ENCODE results near the gene FAM131A. TPM values are rescaled to one million over a fixed set of nuclear protein-coding genes. Genes with fewer than 3 reads are reported as not detected.
A peak's percentile ranks its signal among the peaks of the same experiment; 100 is the strongest.

FAM131A gene
- total RNA-seq, 1 donor from 2014 or later, result 13.5 TPM

DNA sequence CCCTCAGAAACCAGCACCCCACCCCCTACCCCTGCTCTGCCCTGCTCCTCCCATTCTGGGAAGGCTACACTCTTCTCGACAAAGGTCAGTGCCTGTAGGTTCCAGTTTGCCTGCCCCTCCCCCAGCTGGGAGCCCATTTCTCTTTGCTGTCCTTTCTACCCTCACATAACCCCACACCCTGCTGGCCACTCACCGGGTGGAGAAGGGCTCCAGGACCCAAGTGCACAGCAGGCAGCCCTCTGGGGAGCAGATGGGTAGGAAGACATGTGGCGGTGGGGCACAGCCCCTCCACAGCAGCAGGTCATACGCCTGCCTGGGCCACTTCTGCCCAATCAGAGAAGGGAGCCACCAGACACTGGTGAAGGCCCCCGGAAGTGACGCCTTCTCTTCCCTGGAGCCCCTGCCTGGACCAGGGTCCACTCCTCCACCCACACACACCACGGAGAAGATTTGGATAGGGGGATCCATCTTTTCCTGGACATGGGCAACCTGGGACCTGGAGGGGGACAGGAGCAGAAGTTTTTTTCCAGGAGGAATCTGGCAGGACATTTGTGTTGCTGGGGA is 40.6 kb downstream of the FAM131A start, which contains the start of gene THPO:
THPO (minus strand) TSS at position 326 of the 564 bp plus-strand sequence. CDS start 1,948 bp downstream, outside the sequence.
- no peak for DNase-seq (ENCODE audit: low spot score)

DNA sequence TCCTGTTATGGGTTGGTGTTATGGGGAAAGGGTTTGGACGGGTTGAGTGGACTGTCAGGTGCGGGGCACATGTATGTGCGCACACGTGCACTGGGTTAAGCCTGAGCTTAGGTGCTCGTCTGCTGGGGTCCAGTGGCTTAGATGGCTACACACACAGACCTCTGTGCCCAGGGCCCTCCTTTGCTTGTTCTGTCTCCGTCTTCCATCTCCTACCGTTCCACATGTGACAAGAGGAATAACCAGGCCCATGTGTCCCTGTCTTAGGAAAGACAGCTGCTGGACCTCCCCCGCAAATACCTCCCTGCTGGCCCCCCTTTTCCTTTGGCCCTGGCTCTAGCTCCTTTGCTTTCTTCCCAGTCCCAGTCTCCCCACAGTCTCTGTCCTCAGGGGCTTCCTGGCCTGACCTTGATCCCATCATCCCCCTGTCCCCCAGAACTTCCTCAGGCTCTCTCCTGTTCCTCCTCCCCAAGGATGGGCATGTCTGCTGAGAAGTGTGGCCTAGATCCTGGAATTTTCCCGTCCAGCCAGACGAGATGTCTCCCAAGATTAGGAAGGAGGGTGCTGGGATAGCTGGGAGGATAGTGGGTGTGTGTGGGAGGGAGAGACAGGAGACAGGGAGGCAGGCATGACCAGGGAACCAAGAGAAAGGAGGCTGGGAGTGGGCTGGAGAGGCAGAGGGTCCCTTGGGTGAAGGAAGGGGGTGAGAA is 41.4 kb downstream of the FAM131A start:
- no peak for DNase-seq (ENCODE audit: low spot score)

DNA sequence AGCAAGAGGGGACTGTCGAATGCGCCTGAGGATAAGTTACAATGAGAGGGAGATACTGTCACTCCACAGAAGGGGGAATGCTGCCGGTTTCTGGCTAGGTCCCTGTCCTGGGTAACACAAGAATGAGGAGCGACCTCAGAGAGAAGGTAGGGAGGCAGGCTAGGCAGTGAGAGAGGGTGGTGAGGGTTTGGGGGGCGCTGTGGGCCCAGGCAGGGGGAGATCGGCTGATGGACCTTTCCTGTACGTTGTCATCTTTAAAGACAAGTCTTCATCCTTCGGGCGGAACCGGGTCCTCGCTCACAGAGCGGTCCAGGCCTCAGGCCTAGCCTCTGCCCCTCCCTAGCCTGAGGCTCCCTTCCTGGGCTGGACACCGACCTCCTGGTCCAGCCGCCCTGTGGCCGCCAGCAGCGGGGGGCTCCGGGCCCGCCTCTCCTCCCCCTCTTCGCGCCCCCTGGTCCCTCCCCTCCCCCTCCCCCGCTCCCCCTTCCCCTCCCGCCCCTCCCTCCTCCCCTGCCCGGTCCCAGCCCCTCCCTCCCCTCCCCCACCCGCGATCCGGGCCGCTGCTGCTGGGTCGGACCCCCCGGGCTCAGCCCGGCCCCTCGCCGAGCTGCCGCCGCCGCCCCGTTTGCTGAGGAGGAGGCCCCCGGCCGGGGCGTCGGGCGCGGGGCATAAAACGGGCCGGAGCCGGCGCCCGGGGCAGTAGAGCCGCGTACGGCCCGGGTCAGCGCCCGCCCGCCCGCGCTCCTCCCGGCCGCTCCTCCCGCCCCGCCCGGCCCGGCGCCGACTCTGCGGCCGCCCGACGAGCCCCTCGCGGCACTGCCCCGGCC is 42.2 kb downstream of the FAM131A start, which contains the start of gene CHRD:
CHRD (plus strand) TSS at position 697 of the 827 bp plus-strand sequence. CDS start 265 bp downstream, outside the sequence.
- no peak for DNase-seq (ENCODE audit: low spot score)

DNA sequence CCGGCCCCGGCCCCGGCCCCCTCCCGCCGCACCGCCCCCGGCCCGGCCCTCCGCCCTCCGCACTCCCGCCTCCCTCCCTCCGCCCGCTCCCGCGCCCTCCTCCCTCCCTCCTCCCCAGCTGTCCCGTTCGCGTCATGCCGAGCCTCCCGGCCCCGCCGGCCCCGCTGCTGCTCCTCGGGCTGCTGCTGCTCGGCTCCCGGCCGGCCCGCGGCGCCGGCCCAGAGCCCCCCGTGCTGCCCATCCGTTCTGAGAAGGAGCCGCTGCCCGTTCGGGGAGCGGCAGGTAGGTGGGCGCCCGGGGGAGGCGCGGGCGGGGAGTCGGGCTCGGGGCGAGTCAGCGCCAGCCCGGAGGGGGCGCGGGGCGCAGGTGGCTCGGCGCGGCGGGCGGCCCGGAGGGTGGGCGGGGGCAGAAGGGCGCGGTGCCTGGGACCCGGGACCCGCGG is 42.8 kb downstream of the FAM131A start:
- peak; percentile 72 for DNase-seq (ENCODE audit: low spot score)

DNA sequence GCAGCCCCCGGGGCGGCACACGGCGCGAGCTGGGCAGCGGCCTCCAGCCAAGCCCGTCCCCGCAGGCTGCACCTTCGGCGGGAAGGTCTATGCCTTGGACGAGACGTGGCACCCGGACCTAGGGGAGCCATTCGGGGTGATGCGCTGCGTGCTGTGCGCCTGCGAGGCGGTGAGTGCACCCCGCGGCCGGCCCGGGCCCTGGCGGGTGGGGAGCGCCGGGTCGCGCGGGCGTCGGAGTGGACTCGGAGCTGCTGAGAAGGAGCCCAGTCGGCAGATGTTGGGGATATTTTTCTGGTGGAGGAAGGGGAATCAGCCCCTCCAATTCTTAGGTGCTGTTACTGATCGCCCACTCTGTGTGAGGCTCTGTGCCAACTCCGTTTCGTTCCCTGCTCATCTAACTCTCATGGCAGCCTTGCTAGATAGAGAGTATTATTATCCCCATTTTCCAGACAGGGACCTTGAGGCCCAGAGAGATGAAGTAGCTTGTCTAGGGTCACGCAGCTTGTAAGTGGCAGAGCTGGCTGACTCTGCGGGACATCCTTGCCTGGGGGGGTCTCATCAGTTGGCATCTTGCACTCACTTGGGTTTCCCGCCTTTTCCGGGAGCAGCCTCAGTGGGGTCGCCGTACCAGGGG is 43.3 kb downstream of the FAM131A start:
- no peak for DNase-seq (ENCODE audit: low spot score)

DNA sequence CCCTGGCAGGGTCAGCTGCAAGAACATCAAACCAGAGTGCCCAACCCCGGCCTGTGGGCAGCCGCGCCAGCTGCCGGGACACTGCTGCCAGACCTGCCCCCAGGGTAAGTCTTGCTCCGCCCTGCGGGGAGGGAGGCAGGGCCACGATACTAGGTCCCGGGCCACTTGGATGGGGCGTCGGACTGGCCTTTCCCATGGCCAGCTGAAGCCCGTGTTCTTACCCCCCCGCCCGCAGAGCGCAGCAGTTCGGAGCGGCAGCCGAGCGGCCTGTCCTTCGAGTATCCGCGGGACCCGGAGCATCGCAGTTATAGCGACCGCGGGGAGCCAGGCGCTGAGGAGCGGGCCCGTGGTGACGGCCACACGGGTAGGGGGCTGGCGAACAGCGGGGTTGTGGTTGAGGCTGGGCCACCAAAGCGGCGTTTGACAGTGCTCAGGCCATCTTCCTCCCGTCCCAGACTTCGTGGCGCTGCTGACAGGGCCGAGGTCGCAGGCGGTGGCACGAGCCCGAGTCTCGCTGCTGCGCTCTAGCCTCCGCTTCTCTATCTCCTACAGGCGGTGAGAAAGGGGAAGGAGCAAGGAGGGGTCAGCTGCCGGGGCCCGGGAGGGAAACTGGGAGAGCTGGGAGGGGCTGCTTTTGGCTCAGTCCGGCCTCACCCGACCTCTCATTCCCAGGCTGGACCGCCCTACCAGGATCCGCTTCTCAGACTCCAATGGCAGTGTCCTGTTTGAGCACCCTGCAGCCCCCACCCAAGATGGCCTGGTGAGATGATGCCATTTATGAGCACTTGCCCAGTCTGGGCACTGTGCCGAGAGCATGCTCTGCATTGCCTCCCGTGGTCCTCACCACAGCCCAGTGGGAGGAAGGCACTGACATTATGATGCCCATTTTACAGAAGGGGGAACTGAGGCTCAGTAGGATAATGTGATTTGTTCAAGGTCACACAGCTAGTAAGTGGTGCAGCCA is 44.1 kb downstream of the FAM131A start:
- DNase-seq (ENCODE audit: low spot score), result no peak

DNA sequence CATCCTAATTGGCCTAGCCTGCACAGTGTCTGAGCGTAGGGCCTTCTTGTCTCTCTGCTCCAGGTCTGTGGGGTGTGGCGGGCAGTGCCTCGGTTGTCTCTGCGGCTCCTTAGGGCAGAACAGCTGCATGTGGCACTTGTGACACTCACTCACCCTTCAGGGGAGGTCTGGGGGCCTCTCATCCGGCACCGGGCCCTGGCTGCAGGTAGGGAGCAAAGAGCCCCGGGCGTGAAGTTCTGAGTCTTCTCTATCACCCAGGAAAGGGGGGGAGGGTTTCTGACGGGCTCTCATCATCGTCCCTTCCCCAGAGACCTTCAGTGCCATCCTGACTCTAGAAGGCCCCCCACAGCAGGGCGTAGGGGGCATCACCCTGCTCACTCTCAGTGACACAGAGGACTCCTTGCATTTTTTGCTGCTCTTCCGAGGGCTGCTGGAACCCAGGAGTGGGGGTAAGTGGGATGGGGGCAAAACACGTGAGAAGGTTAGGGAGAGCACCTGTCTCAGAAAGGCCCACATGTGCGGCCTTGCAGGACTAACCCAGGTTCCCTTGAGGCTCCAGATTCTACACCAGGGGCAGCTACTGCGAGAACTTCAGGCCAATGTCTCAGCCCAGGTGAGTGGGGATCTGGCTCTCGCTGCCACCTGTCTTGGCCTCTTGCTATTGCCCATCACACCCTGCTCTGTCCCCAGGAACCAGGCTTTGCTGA is 45.1 kb downstream of the FAM131A start:
- no peak for DNase-seq (ENCODE audit: low spot score)

DNA sequence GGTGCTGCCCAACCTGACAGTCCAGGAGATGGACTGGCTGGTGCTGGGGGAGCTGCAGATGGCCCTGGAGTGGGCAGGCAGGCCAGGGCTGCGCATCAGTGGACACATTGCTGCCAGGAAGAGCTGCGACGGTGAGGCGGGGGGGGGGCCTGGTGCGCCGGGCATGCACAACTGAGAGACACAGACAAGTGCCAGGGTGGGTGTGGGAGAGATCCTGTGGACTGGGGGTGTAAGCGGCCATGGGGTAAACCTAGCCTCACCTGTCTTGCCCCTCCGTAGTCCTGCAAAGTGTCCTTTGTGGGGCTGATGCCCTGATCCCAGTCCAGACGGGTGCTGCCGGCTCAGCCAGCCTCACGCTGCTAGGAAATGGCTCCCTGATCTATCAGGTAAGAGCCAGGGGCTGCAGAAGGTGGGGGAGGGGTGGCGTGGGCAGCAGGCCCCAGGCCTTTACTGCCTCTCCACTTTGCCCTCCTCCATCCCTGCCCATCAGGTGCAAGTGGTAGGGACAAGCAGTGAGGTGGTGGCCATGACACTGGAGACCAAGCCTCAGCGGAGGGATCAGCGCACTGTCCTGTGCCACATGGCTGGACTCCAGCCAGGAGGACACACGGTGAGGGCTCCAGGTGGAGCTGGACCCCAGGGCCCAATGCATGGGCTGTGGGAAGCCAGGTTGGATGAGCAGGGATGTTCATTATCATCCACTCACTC is 45.8 kb downstream of the FAM131A start:
- DNase-seq (ENCODE audit: low spot score), result no peak

DNA sequence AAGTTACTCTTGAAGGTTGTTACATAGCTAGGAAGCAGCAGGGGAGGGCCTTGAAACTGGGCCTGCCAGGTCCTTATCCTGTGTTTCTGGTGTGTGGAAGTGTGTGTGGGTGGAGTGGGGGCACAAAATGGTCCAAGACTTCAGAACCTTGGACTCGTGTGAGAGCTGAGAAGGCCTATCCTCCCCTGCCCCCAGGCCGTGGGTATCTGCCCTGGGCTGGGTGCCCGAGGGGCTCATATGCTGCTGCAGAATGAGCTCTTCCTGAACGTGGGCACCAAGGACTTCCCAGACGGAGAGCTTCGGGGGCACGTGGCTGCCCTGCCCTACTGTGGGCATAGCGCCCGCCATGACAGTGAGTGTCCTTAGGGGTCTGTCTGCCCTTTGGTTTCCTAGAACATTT is 46.9 kb downstream of the FAM131A start:
- DNase-seq (ENCODE audit: low spot score), result no peak

DNA sequence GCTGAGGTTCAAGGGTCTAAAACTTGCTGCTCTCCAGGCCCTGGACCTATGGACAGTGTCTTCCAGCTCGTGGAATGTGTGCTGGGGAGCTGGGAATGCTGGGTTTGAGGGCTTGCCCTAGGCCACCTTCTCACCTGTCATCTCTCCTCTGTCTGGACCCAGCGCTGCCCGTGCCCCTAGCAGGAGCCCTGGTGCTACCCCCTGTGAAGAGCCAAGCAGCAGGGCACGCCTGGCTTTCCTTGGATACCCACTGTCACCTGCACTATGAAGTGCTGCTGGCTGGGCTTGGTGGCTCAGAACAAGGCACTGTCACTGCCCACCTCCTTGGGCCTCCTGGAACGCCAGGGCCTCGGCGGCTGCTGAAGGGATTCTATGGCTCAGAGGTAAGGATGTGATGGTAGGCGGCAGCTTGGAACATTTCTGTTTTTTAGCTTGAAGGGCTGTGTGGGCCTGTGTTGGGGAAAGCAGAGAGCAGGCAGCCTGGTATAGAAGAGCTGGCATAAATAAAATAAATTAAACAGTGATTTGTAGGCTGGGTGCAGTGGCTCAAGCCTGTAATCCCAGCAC is 47.5 kb downstream of the FAM131A start:
- DNase-seq (ENCODE audit: low spot score), result no peak

DNA sequence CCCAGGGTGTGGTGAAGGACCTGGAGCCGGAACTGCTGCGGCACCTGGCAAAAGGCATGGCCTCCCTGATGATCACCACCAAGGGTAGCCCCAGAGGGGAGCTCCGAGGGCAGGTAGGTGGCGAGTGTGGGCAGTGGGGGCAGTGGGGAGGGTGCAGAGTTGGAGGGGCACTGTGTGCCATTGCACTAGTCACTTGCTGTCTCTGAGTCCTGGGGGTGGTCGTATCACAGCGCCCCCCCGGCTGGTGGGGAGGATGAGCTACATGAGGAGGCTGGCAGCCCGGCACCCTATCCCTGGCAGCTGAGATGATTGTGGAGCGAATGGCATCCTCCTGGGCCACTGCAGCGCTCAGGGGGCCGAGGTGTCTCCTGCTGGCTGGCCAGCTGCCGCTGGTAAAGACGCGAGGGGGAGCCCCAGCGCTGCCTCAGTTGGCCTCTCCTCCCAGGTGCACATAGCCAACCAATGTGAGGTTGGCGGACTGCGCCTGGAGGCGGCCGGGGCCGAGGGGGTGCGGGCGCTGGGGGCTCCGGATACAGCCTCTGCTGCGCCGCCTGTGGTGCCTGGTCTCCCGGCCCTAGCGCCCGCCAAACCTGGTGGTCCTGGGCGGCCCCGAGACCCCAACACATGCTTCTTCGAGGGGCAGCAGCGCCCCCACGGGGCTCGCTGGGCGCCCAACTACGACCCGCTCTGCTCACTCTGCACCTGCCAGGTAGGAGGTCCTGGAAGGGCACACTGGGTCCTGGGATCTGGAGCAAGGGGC is 48.8 kb downstream of the FAM131A start:
- no peak for DNase-seq (ENCODE audit: low spot score)

DNA sequence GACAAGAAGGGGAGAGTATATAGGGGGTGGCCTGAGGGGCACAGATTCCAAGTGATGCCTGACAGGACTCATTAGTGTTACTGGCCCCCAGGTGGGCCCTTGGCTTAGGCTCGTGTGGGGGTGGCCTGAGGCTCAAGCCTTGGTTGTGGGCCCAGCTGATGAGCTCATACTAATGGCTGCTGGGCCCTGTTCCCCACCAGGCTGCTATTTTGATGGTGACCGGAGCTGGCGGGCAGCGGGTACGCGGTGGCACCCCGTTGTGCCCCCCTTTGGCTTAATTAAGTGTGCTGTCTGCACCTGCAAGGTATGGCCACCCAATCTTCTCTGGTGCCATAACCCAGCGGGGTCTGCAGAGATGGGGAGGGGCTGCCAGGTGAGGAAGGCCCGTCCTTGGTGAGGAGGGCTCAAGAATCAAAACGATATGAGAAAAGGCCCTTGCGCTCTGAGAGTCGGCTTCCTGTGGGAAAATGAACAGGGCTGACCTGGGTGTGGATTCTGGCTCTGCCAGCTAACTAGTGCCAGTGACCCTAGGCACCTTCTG is 49.8 kb downstream of the FAM131A start:
- no peak for DNase-seq (ENCODE audit: low spot score)

DNA sequence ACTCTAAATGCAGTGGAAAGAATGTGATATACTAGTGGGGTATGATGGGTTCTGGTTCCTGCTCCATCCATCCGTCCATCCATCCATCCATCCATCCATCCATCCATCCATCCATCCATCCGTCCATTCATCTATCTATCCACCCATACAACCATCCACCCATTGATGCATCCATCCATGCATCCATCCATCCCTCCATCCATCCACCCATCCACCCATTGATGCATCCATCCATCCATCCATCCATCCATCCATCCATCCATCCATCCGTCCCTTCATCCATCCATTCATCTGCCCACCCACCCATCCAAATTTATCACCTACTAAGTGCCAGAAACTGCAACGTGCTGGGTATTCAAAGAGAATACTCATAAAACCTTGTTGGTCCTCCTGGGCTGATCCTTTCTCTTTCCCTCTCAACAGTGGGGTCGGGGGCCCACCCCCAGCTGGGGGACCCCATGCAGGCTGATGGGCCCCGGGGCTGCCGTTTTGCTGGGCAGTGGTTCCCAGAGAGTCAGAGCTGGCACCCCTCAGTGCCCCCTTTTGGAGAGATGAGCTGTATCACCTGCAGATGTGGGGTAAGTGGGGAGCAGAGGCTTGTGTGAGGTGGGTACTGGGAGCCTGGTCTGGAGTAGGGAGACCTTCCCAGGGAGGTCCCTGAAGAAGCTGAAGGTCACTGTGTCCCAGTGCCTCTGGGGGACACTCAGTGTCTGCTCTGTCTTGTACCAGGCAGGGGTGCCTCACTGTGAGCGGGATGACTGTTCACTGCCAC is 51.0 kb downstream of the FAM131A start:
- DNase-seq (ENCODE audit: low spot score), result no peak

DNA sequence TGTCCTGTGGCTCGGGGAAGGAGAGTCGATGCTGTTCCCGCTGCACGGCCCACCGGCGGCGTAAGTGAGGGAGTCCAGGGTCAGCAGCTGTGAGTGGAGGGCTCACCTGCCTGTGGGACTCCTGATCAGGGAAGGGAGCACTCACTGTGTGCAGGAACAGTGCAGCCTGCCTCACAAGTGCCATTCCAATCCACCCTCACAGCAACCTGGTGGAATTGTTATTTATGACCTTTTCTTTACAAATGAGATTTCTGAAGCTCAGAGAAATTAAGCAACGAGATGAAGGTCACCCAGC is 51.5 kb downstream of the FAM131A start:
- no peak for DNase-seq (ENCODE audit: low spot score)

DNA sequence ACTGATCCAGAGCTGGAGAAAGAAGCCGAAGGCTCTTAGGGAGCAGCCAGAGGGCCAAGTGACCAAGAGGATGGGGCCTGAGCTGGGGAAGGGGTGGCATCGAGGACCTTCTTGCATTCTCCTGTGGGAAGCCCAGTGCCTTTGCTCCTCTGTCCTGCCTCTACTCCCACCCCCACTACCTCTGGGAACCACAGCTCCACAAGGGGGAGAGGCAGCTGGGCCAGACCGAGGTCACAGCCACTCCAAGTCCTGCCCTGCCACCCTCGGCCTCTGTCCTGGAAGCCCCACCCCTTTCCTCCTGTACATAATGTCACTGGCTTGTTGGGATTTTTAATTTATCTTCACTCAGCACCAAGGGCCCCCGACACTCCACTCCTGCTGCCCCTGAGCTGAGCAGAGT is 52.0 kb downstream of the FAM131A start:
- DNase-seq (ENCODE audit: low spot score), result no peak

DNA sequence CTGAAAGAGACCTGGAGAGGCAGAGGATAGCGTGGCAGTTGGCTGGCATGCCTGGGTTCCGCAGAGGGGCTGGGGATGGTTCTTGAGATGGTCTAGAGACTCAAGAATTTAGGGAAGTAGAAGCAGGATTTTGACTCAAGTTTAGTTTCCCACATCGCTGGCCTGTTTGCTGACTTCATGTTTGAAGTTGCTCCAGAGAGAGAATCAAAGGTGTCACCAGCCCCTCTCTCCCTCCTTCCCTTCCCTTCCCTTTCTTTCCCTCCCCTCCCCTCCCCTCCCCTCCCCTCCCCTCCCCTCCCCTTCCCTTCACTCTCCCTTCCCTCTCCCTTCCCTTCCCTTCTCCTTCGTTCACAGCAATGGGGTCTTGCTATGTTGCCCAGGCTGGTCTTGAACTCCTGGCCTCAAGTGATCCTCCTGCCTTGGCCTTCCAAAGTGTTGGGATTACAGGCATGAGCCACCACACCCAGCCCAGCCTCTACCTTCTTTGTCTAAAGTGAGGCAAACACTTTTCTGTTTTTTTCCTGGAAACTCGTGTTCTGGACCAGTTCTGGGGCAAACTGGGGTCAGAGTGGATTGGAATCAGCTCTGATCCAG is 52.6 kb downstream of the FAM131A start:
- DNase-seq (ENCODE audit: low spot score), result no peak

DNA sequence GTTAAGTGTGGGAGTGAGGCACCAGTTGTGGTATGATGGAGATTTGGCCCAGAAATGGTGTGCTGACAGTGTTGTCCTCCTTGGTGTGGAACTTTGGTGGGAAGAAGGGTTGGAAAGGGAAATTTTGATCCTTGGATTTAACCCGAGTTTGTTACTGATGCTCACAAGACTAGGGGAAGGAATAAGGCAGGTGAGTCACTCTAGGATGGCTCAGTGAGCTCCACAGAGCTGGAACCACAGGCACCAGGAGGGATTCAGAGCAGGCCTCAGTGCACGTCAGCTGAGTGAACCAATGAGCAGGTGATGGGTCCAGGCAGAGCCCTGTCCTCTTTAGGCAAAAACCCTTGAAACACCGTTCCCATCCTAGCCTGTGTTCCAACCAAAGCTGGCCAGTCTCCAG is 53.9 kb downstream of the FAM131A start:
- no peak for DNase-seq (ENCODE audit: low spot score)

Measured in ureter (tissue), 1 donor.